ENCODE measurements around the gene SPATS2L.
"Not testable (repeated sequence)": the region's sequence is repeated elsewhere in the genome, so short reads cannot be mapped to it uniquely, and the experiment has no call there.

SPATS2L gene

GRCh38 chr2:200342654-200343053 lies 36.2 kb downstream of the SPATS2L start:
- TF ChIP-seq POLR2A (IDR thresholded peaks at IDR 0.05; ENCODE audit: extremely low read depth, insufficient read length) = no peak
- TF ChIP-seq, protein P1, sequence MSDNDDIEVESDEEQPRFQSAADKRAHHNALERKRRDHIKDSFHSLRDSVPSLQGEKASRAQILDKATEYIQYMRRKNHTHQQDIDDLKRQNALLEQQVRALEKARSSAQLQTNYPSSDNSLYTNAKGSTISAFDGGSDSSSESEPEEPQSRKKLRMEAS (IDR thresholded peaks at IDR 0.05; ENCODE audit: low read depth, low read length) = no peak
- TF ChIP-seq, protein P2, sequence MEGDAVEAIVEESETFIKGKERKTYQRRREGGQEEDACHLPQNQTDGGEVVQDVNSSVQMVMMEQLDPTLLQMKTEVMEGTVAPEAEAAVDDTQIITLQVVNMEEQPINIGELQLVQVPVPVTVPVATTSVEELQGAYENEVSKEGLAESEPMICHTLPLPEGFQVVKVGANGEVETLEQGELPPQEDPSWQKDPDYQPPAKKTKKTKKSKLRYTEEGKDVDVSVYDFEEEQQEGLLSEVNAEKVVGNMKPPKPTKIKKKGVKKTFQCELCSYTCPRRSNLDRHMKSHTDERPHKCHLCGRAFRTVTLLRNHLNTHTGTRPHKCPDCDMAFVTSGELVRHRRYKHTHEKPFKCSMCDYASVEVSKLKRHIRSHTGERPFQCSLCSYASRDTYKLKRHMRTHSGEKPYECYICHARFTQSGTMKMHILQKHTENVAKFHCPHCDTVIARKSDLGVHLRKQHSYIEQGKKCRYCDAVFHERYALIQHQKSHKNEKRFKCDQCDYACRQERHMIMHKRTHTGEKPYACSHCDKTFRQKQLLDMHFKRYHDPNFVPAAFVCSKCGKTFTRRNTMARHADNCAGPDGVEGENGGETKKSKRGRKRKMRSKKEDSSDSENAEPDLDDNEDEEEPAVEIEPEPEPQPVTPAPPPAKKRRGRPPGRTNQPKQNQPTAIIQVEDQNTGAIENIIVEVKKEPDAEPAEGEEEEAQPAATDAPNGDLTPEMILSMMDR (IDR thresholded peaks at IDR 0.05; ENCODE audit: low read depth, low read length) = no peak
- no peak for TF ChIP-seq MYC (IDR thresholded peaks at IDR 0.05; ENCODE audit: low read depth, low read length)
- no peak for DNase-seq (ENCODE audit: low read depth)
- H3K4me3 ChIP-seq (ENCODE audit: low read depth, low read length) = no peak overlapping the region

- not testable (repeated sequence) for H3K4me3 ChIP-seq (ENCODE audit: low read depth, low read length); DNase-seq (ENCODE audit: low read depth)
Observed at GRCh38 chr2:200344202-200344601, 37.7 kb downstream of the SPATS2L start.

DNA sequence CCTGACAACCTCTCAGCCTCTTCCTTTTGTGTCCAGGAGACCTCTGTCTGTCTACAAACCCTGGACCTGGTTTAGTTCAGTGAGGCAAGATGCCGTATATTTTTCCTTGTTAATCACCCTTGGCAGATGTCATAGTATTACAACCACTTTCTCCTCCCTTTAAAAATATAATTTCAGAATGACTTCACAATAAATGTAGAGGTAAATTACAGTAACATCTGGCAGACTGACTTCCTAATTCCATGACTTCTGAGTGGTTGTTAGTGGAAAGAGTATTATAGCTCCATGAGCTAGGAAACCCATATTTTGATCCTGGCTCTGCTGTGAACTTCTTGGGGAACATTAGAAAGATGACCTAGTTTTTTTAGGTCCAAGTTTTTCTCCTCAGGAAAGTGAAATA lies 39.5 kb downstream of the SPATS2L start:
- TF ChIP-seq, protein P2 (IDR thresholded peaks at IDR 0.05; ENCODE audit: low read depth, low read length) = no peak
- H3K4me3 ChIP-seq (ENCODE audit: low read depth, low read length) = no peak overlapping the region
- no peak for DNase-seq (ENCODE audit: low read depth)

GRCh38 chr2:200347301-200347700 lies 40.8 kb downstream of the SPATS2L start:
- H3K4me3 ChIP-seq (ENCODE audit: low read depth, low read length) = no peak overlapping the region
- TF ChIP-seq MYC (IDR thresholded peaks at IDR 0.05; ENCODE audit: low read depth, low read length) (no peak), POLR2A (IDR thresholded peaks at IDR 0.05; ENCODE audit: extremely low read depth, insufficient read length) (no peak)
- TF ChIP-seq, protein P1 (IDR thresholded peaks at IDR 0.05; ENCODE audit: low read depth, low read length) = no peak
- TF ChIP-seq, protein P2 (IDR thresholded peaks at IDR 0.05; ENCODE audit: low read depth, low read length) = no peak

DNA sequence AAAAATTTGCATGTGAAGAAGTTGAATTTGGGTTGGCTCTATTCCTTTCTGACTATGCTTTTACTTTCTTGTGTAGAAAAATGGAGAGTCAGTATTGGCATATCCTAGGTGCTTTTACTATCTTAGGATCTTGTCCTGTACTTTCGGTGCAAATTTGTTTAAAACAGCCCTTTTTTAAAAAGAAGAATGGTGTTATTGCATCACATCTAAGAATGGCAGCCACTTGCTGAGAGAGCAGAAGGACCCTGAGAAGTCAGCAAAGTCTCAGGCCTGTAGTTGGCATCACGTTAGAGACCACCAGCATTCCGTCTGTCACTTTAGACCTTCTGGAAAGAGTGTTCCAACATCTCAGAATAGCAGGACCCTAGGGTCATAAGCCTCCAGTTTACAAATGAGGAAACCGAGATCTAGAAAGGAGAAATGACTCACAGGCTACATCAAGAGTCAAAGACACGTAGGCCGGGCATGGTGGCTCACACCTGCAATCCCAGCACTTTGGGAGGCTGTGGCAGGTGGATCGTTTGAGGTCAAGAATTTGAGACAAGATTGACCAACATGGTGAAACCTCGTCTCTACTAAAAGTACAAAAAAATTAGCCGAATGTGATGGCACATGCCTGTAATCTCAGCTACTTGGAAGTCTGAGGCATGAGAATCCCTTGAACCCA lies 42.5 kb downstream of the SPATS2L start:
- TF ChIP-seq POLR2A (IDR thresholded peaks at IDR 0.05; ENCODE audit: extremely low read depth, insufficient read length) (no peak), MYC (IDR thresholded peaks at IDR 0.05; ENCODE audit: low read depth, low read length) (no peak)
- TF ChIP-seq, protein P1 (IDR thresholded peaks at IDR 0.05; ENCODE audit: low read depth, low read length) = no peak
- TF ChIP-seq, protein P2 (IDR thresholded peaks at IDR 0.05; ENCODE audit: low read depth, low read length) = no peak
- H3K4me3 ChIP-seq (ENCODE audit: low read depth, low read length) = no peak overlapping the region
- no peak for DNase-seq (ENCODE audit: low read depth)

More at GRCh38 chr2:200347301-200347700, 40.8 kb downstream of the SPATS2L start:
- no peak for DNase-seq (ENCODE audit: low read depth)

GRCh38 chr2:200349868-200350267 lies 43.4 kb downstream of the SPATS2L start:
- H3K4me3 ChIP-seq (ENCODE audit: low read depth, low read length) = no peak overlapping the region
- no peak for DNase-seq (ENCODE audit: low read depth)
- no peak for TF ChIP-seq POLR2A (IDR thresholded peaks at IDR 0.05; ENCODE audit: extremely low read depth, insufficient read length)
- TF ChIP-seq MYC (IDR thresholded peaks at IDR 0.05; ENCODE audit: low read depth, low read length) = no peak
- TF ChIP-seq, protein P1 (IDR thresholded peaks at IDR 0.05; ENCODE audit: low read depth, low read length) = no peak
- TF ChIP-seq, protein P2 (IDR thresholded peaks at IDR 0.05; ENCODE audit: low read depth, low read length) = no peak
